H1 (cell line): Measurements from ENCODE around the gene GH1. TPM values are rescaled to one million over a fixed set of nuclear protein-coding genes. Genes with fewer than 3 reads are reported as not detected.

Experiments
- CTCF ChIA-PET: fragments of 300-600 bp; sonication (Branson Sonifier 250); formaldehyde crosslinking; loops from one replicate; lab custom pipeline; 2021; ENCODE audit not compliant: partially characterized antibody; lab: Charles Lee
- POLR2A ChIA-PET: fragments of 300-600 bp; sonication (Branson Sonifier 250); formaldehyde crosslinking; loops from one replicate; lab custom pipeline; 2021; ENCODE audit warnings: inconsistent platforms; ENCODE audit not compliant: partially characterized antibody; lab: Charles Lee
- DNase-seq, 2 experiments: peaks; one replicate each; pipeline versions ENCODE4 v3.0.0 to v3.0.0-alpha.2; 2010 to 2022; ENCODE audit warnings: low spot score in 2 of 2, low read depth in 1 of 2, mixed read lengths in 1 of 2
- FAIRE-seq: peaks from 2 replicates; lab custom pipeline; 2011; peaks lifted over from hg19 to GRCh38; lab: Jason Lieb, UNC
- H2AFZ ChIP-seq: 2 replicates; pipeline ENCODE4 v1.8.1; 2012; ENCODE audit warnings: low read length, inconsistent platforms
- H2AK5ac ChIP-seq: 2 replicates; pipeline ENCODE4 v1.6.1; 2013; ENCODE audit warnings: low read depth, low read length
- H2BK120ac ChIP-seq: replicated peaks from 2 replicates; pipeline ENCODE3; 2013; ENCODE audit warnings: low read depth, low read length, inconsistent platforms
- H2BK12ac ChIP-seq: 2 replicates; pipeline ENCODE4 v1.6.1; 2013; ENCODE audit warnings: low read depth, low read length
- H2BK15ac ChIP-seq: 2 replicates; pipeline ENCODE4 v1.6.1; 2013; ENCODE audit warnings: low read length
- H2BK20ac ChIP-seq: 2 replicates; pipeline ENCODE4 v1.6.1; 2013; ENCODE audit warnings: low read length
- H2BK5ac ChIP-seq: 2 replicates; pipeline ENCODE4 v1.6.1; 2013; ENCODE audit warnings: low read depth, low read length
- H3K14ac ChIP-seq: 2 replicates; pipeline ENCODE4 v1.6.1; 2013; ENCODE audit warnings: inconsistent platforms; ENCODE audit not compliant: insufficient read length
- H3K18ac ChIP-seq: 2 replicates; pipeline ENCODE4 v1.6.1; 2013; ENCODE audit warnings: low read length; ENCODE audit errors: extremely low read depth
- H3K23ac ChIP-seq: 2 replicates; pipeline ENCODE4 v1.6.1; 2013; ENCODE audit warnings: inconsistent platforms; ENCODE audit not compliant: insufficient read length
- H3K23me2 ChIP-seq: 2 replicates; pipeline ENCODE4 v1.6.1; 2013; ENCODE audit warnings: low read depth, low read length
- H3K27ac ChIP-seq: 2 replicates; pipeline ENCODE4 v1.6.1; 2011; ENCODE audit warnings: low read depth, low read length, inconsistent platforms
- H3K27me3 ChIP-seq, 4 experiments: replicated peaks in 1 of 4; 1 replicate in 1 of 4; 2 replicates in 3 of 4; pipeline versions ENCODE4 v1.6.1 to v1.8.1; 2011 to 2013; ENCODE audit warnings: low read length in 3 of 4, mild to moderate bottlenecking in 3 of 4, inconsistent platforms in 2 of 4, mixed read lengths in 2 of 4, moderate library complexity in 1 of 4; ENCODE audit not compliant: control insufficient read depth in 3 of 4, insufficient read depth in 3 of 4; ENCODE audit errors: extremely low read depth in 1 of 4
- H3K36me3 ChIP-seq, 4 experiments: 2 replicates each; pipeline versions ENCODE4 v1.6.1 to v1.8.1; 2011 to 2013; ENCODE audit warnings: mild to moderate bottlenecking in 4 of 4, low read length in 3 of 4, moderate library complexity in 2 of 4, control low read depth in 1 of 4, inconsistent platforms in 1 of 4; ENCODE audit not compliant: insufficient read depth in 4 of 4, control insufficient read depth in 2 of 4
- H3K4ac ChIP-seq: replicated peaks from 2 replicates; pipeline ENCODE3; 2013; ENCODE audit warnings: low read length, low read depth, mixed read lengths, inconsistent platforms; ENCODE audit not compliant: insufficient read length
- H3K4me1 ChIP-seq, 4 experiments: replicated peaks in 1 of 4; 1 replicate in 1 of 4; 2 replicates in 3 of 4; pipeline versions ENCODE4 v1.6.1 to v1.8.1; 2011 to 2013; ENCODE audit warnings: low read length in 3 of 4, inconsistent platforms in 2 of 4, mixed read lengths in 1 of 4; ENCODE audit not compliant: insufficient read depth in 4 of 4, control insufficient read depth in 3 of 4
- H3K4me2 ChIP-seq, 2 experiments: 2 replicates each; pipeline versions ENCODE4 v1.6.1 to v1.8.1; 2011 to 2013; ENCODE audit warnings: low read depth in 2 of 2, low read length in 2 of 2, control low read depth in 1 of 2, inconsistent platforms in 1 of 2, mild to moderate bottlenecking in 1 of 2; ENCODE audit not compliant: insufficient read depth in 1 of 2
- H3K4me3 ChIP-seq, 4 experiments: fragments of 200-600, 300-600 bp in 1 of 4; sonication (generic), shearing (Covaris generic), sonication (Bioruptor Twin) in 1 of 4; 2 replicates each; pipeline versions ENCODE4 v1.5.1 to v1.8.1; 2011 to 2016; ENCODE audit warnings: low read length in 4 of 4, low read depth in 3 of 4, control low read depth in 2 of 4, inconsistent platforms in 2 of 4, mild to moderate bottlenecking in 2 of 4, mixed read lengths in 1 of 4, moderate library complexity in 1 of 4; ENCODE audit not compliant: insufficient read depth in 2 of 4; ENCODE audit errors: extremely low read depth in 1 of 4
- H3K56ac ChIP-seq: replicated peaks from 2 replicates; pipeline ENCODE3; 2013; ENCODE audit warnings: low read depth, mild to moderate bottlenecking, mixed read lengths, low read length, inconsistent platforms; ENCODE audit not compliant: insufficient read length
- H3K79me1 ChIP-seq: 2 replicates; pipeline ENCODE4 v1.6.1; 2013; ENCODE audit warnings: low read depth, low read length, control low read depth
- H3K79me2 ChIP-seq, 2 experiments: 2 replicates each; pipeline versions ENCODE4 v1.6.1 to v1.8.1; 2012 to 2013; ENCODE audit warnings: low read length in 2 of 2, mild to moderate bottlenecking in 2 of 2, inconsistent platforms in 1 of 2; ENCODE audit not compliant: insufficient read depth in 2 of 2, control insufficient read depth in 1 of 2
- H3K9ac ChIP-seq, 4 experiments: replicated peaks in 1 of 4; 1 replicate in 1 of 4; 2 replicates in 3 of 4; pipeline versions ENCODE4 v1.6.1 to v1.8.1; 2011 to 2013; ENCODE audit warnings: low read depth in 3 of 4, low read length in 3 of 4, control low read depth in 2 of 4, mild to moderate bottlenecking in 2 of 4, moderate library complexity in 2 of 4, inconsistent platforms in 1 of 4; ENCODE audit errors: extremely low read depth in 1 of 4
- H3K9me3 ChIP-seq, 2 experiments: 2 replicates each; pipeline versions ENCODE4 v1.6.1 to v1.8.1; 2012 to 2013; ENCODE audit warnings: mild to moderate bottlenecking in 2 of 2, moderate library complexity in 2 of 2, control low read depth in 1 of 2, inconsistent platforms in 1 of 2, low read depth in 1 of 2, low read length in 1 of 2, mixed read lengths in 1 of 2; ENCODE audit not compliant: insufficient read depth in 2 of 2
- H4K20me1 ChIP-seq, 2 experiments: replicated peaks in 1 of 2; 2 replicates each; pipeline versions ENCODE3 to v1.8.1; 2011 to 2013; ENCODE audit warnings: inconsistent platforms in 2 of 2, low read length in 2 of 2, mild to moderate bottlenecking in 1 of 2; ENCODE audit not compliant: insufficient read depth in 2 of 2, control insufficient read depth in 1 of 2
- H4K5ac ChIP-seq: 2 replicates; pipeline ENCODE4 v1.6.1; 2013; ENCODE audit warnings: low read length, low read depth, mixed read lengths, inconsistent platforms; ENCODE audit not compliant: insufficient read length
- H4K8ac ChIP-seq: 2 replicates; pipeline ENCODE4 v1.8.0; 2013; ENCODE audit warnings: mild to moderate bottlenecking, moderate library complexity, low read length, inconsistent platforms; ENCODE audit not compliant: insufficient read depth; ENCODE audit errors: extremely low read depth
- H4K91ac ChIP-seq: replicated peaks from 2 replicates; pipeline ENCODE3; 2013; ENCODE audit warnings: low read length, mixed read lengths, inconsistent platforms; ENCODE audit not compliant: insufficient read length
- RAD21 ChIP-seq, 2 experiments: IDR thresholded peaks in 1 of 2; conservative IDR thresholded peaks in 1 of 2; 2 replicates each; pipeline ENCODE4 v1.6.1; 2011; ENCODE audit warnings: low read depth in 2 of 2, low read length in 2 of 2, improper control_type of control experiment in 1 of 2, inconsistent platforms in 1 of 2, mild to moderate bottlenecking in 1 of 2, moderate library complexity in 1 of 2
- WGBS, 2 experiments: shearing (Covaris generic) in 1 of 2; methylation state at CpG; one replicate each; pipeline versions ENCODE4 v1.1.6 to v1.1.7; 2013 to 2015; ENCODE audit warnings: low lambda C conversion rate in 2 of 2, mixed read lengths in 2 of 2, inconsistent platforms in 1 of 2, low coverage in 1 of 2, missing lambda C conversion rate in 1 of 2; ENCODE audit not compliant: insufficient replicate concordance in 2 of 2, insufficient coverage in 1 of 2, insufficient read length in 1 of 2; ENCODE audit errors: extremely low coverage in 1 of 2, missing lambda C conversion rate in 1 of 2; 5-methylcytosine and 5-hydroxymethylcytosine counted together
- polyA plus RNA-seq, 7 experiments: library from polyadenylated mRNA; depleted of rRNA in 3 of 7; stranded (reverse) in 5 of 7; unstranded in 2 of 7; fragments of >200 nt in 5 of 7; fragments of 200-250 nt in 2 of 7; gene quantifications; 1 replicate in 5 of 7; 2 replicates in 1 of 7; 4 replicates in 1 of 7; pipeline versions ENCODE4 v1.2.1 to v1.2.3, GENCODE V29; 2011 to 2013; ENCODE audit warnings: missing spikeins in 2 of 7, mixed read lengths in 2 of 7
- total RNA-seq: library from RNA; stranded (reverse); fragmentation: NEBNext Ultra II Directional; extraction: Animal tissue kit (Norgen Biotek cat#: 25700); gene quantifications from 2 replicates; pipeline ENCODE4 v1.2.1, GENCODE V29; 2021

Gene GH1
- total and polyA plus RNA-seq, 2 of the 8 experiments (the other 6 are each of a cell fraction or from before 2014, with no cell fraction given), result 0.41 TPM; not detected in 1

GRCh38 chr17:63949576-63950250, 31.1 kb upstream of the GH1 start:
- H3K56ac ChIP-seq, result no peak overlapping the region
- H3K4me2 ChIP-seq, result no peak overlapping the region
- no peak overlapping the region for H3K4me3 ChIP-seq
- peak overlapping the region; percentile 38 for H3K4ac ChIP-seq
- no peak for DNase-seq
- no peak overlapping the region; the same call in 1 of the 2 replicates for H4K8ac ChIP-seq
- H2BK12ac ChIP-seq, result no peak overlapping the region
- H3K79me1 ChIP-seq, result no peaks in the 10 kb centered on the region
- no peak overlapping the region for H2BK15ac ChIP-seq
- H3K27ac ChIP-seq, result no peak overlapping the region
- no peak overlapping the region for H2BK5ac ChIP-seq
- H3K18ac ChIP-seq, result no peak overlapping the region
- no peaks in the 10 kb centered on the region for H3K36me3 ChIP-seq
- POLR2A ChIA-PET, result interaction anchor here (0.6 to 3.0 kb wide), 9 partner anchors 11 to 197 kb away, joined by 3 to 19 read pairs (median 4); no protein-coding TSS in a partner anchor
- no peak for TF ChIP-seq RAD21 (IDR thresholded peaks at IDR 0.05 in 1 of 2, conservative IDR thresholded peaks at IDR 0.05 in 1 of 2; ENCODE audit: low read depth in 2 of 2, low read length in 2 of 2)
- H3K4me1 ChIP-seq, result peaks cover 0 to 8% (median 1%) of the 10 kb centered on the region in 4 experiments; a peak in 3 of 7 replicates
- H2BK20ac ChIP-seq, result no peak overlapping the region
- peaks cover 0 to 2% of the 10 kb centered on the region in 2 experiments for H4K20me1 ChIP-seq
- no peak overlapping the region for H2AFZ ChIP-seq
- no peak overlapping the region for H4K5ac ChIP-seq
- H3K23me2 ChIP-seq, result no peaks in the 10 kb centered on the region
- no peak overlapping the region for H3K23ac ChIP-seq
- H3K9me3 ChIP-seq, result no peaks in the 10 kb centered on the region
- H3K9ac ChIP-seq, result no peak overlapping the region
- no peaks in the 10 kb centered on the region for H3K27me3 ChIP-seq
- WGBS, 2 experiments, result 91% methylated on average over 18 of the region's 18 CpGs; no CpG with 5 or more reads in 1 of the 2 experiments
- no peak overlapping the region for H2AK5ac ChIP-seq
- H3K14ac ChIP-seq, result no peak overlapping the region
- CTCF ChIA-PET, result interaction anchor here (0.8 to 14.4 kb wide), 18 partner anchors 8 to 184 kb away, joined by 3 to 270 read pairs (median 12); partner anchors contain the start of genes CD79B, CSHL1, GH1 and GH2
- H4K91ac ChIP-seq, result no peak overlapping the region
- H3K79me2 ChIP-seq, result no peaks in the 10 kb centered on the region
- H2BK120ac ChIP-seq, result no peak overlapping the region
- FAIRE-seq, result no peak
